ENCODE data around the gene AFF3. TPM values are rescaled to one million over a fixed set of nuclear protein-coding genes. Genes with fewer than 3 reads are reported as not detected.

AFF3 gene
- total and polyA plus RNA-seq, 2 donors (not counting 3 experiments of a cell fraction or from before 2014, with no cell fraction given), result 0.06 to 0.07 TPM

GRCh38 chr2:99757611-99758114 lies 384.7 kb downstream of the AFF3 start:
- dilution Hi-C loops (cut with MboI; ENCODE audit: extremely low pct_ligation_motif_present, low sequenced_read_pairs), result no loop called here
- intact Hi-C loops (cut with micrococcal nuclease), result no loop called here
- H2AFZ ChIP-seq (ENCODE audit: low read depth, low read length), result no peak overlapping the region
- ChIA-PET POLR2A (no interaction called here), CTCF (no interaction called here)
- H3K9me1 ChIP-seq (replicated peaks; ENCODE audit: control insufficient read depth, extremely low read depth, insufficient read depth, low read length), result no peaks in the 10 kb centered on the region
- no peak for FAIRE-seq
- peaks cover 0 to 2% of the 10 kb centered on the region in 2 experiments for H3K27me3 ChIP-seq (ENCODE audit: control insufficient read depth in 2 of 2, insufficient read depth in 2 of 2, low read length in 2 of 2)
- no peaks in the 10 kb centered on the region for H3K9me3 ChIP-seq (replicated peaks; ENCODE audit: control insufficient read depth, insufficient read depth, low read length)
- no peak overlapping the region for H3K4me3 ChIP-seq (replicated peaks in 1 of 3; ENCODE audit: insufficient read depth in 1 of 3, low read depth in 1 of 3, low read length in 3 of 3)
- H4K20me1 ChIP-seq (replicated peaks; ENCODE audit: control insufficient read depth, extremely low read depth, insufficient read depth, low read length), result no peaks in the 10 kb centered on the region
- no peak overlapping the region for H3K4me2 ChIP-seq (ENCODE audit: insufficient read depth, low read length)
- H3K4me1 ChIP-seq (ENCODE audit: control insufficient read depth, extremely low read depth, insufficient read depth, low read length), result no peaks in the 10 kb centered on the region
- no peak for DNase-seq (ENCODE audit: low read depth, low spot score)
- H3K9ac ChIP-seq (replicated peaks; ENCODE audit: extremely low read depth, insufficient read depth, low read length), result no peak overlapping the region
- no peaks in the 10 kb centered on the region for H3K79me2 ChIP-seq (ENCODE audit: control insufficient read depth, insufficient read depth, low read length)
- H3K36me3 ChIP-seq (ENCODE audit: control insufficient read depth in 2 of 2, extremely low read depth in 1 of 2, insufficient read depth in 2 of 2, low read length in 2 of 2), result no peaks in the 10 kb centered on the region
- peak; percentile 22 for TF ChIP-seq FOS (IDR thresholded peaks at IDR 0.05; ENCODE audit: borderline replicate concordance, insufficient read depth, low read length)
- TF ChIP-seq JUN (IDR thresholded peaks at IDR 0.05; ENCODE audit: borderline replicate concordance, insufficient read depth, insufficient read length, low read depth), result no peak
- no TSS peak for BruUV-seq (replicated peaks)
- no peak overlapping the region for H3K27ac ChIP-seq (ENCODE audit: insufficient read depth, low read depth, low read length)

- POLR2A ChIA-PET, result no interaction called here
- intact Hi-C loops (cut with micrococcal nuclease), result no loop called here
- Histone ChIP-seq H3K36me3 (ENCODE audit: control insufficient read depth in 2 of 2, extremely low read depth in 1 of 2, insufficient read depth in 2 of 2, low read length in 2 of 2) (no peaks in the 10 kb centered on the region), H3K4me1 (ENCODE audit: control insufficient read depth, extremely low read depth, insufficient read depth, low read length) (no peaks in the 10 kb centered on the region), H3K27me3 (ENCODE audit: control insufficient read depth in 2 of 2, insufficient read depth in 2 of 2, low read length in 2 of 2) (peaks cover 0 to 2% of the 10 kb centered on the region in 2 experiments), H2AFZ (ENCODE audit: low read depth, low read length) (no peak overlapping the region), H3K27ac (ENCODE audit: insufficient read depth, low read depth, low read length) (no peak overlapping the region), H3K79me2 (ENCODE audit: control insufficient read depth, insufficient read depth, low read length) (no peaks in the 10 kb centered on the region), H3K9me3 (replicated peaks; ENCODE audit: control insufficient read depth, insufficient read depth, low read length) (no peaks in the 10 kb centered on the region), H4K20me1 (replicated peaks; ENCODE audit: control insufficient read depth, extremely low read depth, insufficient read depth, low read length) (no peaks in the 10 kb centered on the region), H3K4me2 (ENCODE audit: insufficient read depth, low read length) (no peak overlapping the region), H3K9me1 (replicated peaks; ENCODE audit: control insufficient read depth, extremely low read depth, insufficient read depth, low read length) (no peaks in the 10 kb centered on the region), H3K9ac (replicated peaks; ENCODE audit: extremely low read depth, insufficient read depth, low read length) (no peak overlapping the region), H3K4me3 (replicated peaks in 1 of 3; ENCODE audit: insufficient read depth in 1 of 3, low read depth in 1 of 3, low read length in 3 of 3) (no peak overlapping the region)
- CTCF ChIA-PET, result no interaction called here
- dilution Hi-C loops (cut with MboI; ENCODE audit: extremely low pct_ligation_motif_present, low sequenced_read_pairs), result no loop called here
- no peak for DNase-seq (ENCODE audit: low read depth, low spot score)
- BruUV-seq (replicated peaks), result no TSS peak
- FAIRE-seq, result no peak
- TF ChIP-seq MAX (IDR thresholded peaks at IDR 0.05; ENCODE audit: insufficient read depth, insufficient read length), result no peak
- TF ChIP-seq EZH2 (IDR thresholded peaks at IDR 0.05; ENCODE audit: borderline replicate concordance, low read depth, low read length, severe bottlenecking), result no peak
- no peak for TF ChIP-seq CTCF (IDR thresholded peaks at IDR 0.05; ENCODE audit: extremely low read depth in 1 of 2, insufficient read depth in 1 of 2, low read depth in 1 of 2, low read length in 2 of 2)
- no peak for TF ChIP-seq FOS (IDR thresholded peaks at IDR 0.05; ENCODE audit: borderline replicate concordance, insufficient read depth, low read length)
- TF ChIP-seq JUN (IDR thresholded peaks at IDR 0.05; ENCODE audit: borderline replicate concordance, insufficient read depth, insufficient read length, low read depth), result no peak
- TF ChIP-seq MYC (IDR thresholded peaks at IDR 0.05; ENCODE audit: low read depth, low read length), result no peak
- no peak for TF ChIP-seq POLR2AphosphoS5 (IDR thresholded peaks at IDR 0.05; ENCODE audit: insufficient read depth, low read depth, low read length)
- TF ChIP-seq GATA2 (IDR thresholded peaks at IDR 0.05; ENCODE audit: insufficient read depth, insufficient read length, low read depth, low read length), result no peak
- TF ChIP-seq POLR2A (IDR thresholded peaks at IDR 0.05; ENCODE audit: low read depth, low read length), result no peak
Measured at GRCh38 chr2:99756059-99756458, 386.3 kb downstream of the AFF3 start.
